Transverse colon (tissue), 4 donors: ENCODE results near the gene TLCD3A. TPM values are rescaled to one million over a fixed set of nuclear protein-coding genes. Genes with fewer than 3 reads are reported as not detected.

ENCODE experiments used
- DNase-seq: peaks from one replicate; pipeline ENCODE4 v3.0.0-alpha.2; 2019
- H3K27ac ChIP-seq, 4 donors: fragments of 200-600 bp; sonication (generic); 2 replicates each; pipeline ENCODE4 v1.5.1; 2016 to 2018; ENCODE audit warnings: inconsistent platforms in 4 of 4
- H3K27me3 ChIP-seq: fragments of 200-600 bp; sonication (generic); 2 replicates; pipeline ENCODE4 v1.5.1; 2017; ENCODE audit warnings: inconsistent platforms
- H3K36me3 ChIP-seq, 4 donors: fragments of 200-600 bp; sonication (generic); 2 replicates each; pipeline ENCODE4 v1.5.1; 2017 to 2019; ENCODE audit warnings: inconsistent platforms in 4 of 4
- H3K4me1 ChIP-seq, 4 donors: fragments of 200-600 bp; sonication (generic); 2 replicates each; pipeline ENCODE4 v1.5.1; 2017 to 2020; ENCODE audit warnings: inconsistent platforms in 4 of 4
- H3K4me3 ChIP-seq, 4 donors: fragments of 200-600 bp; sonication (generic); 1 replicate in 1 of 4; 2 replicates in 3 of 4; pipeline versions ENCODE4 v1.5.1 to v1.6.1; 2017 to 2019; ENCODE audit warnings: inconsistent platforms in 4 of 4
- H3K9me3 ChIP-seq, 2 donors: fragments of 200-600 bp; sonication (generic); 2 replicates each; pipeline ENCODE4 v1.5.1; 2017 to 2019; ENCODE audit warnings: inconsistent platforms in 2 of 2
- EP300 ChIP-seq: sonication (generic); formaldehyde crosslinking; IDR thresholded peaks from one replicate; pipeline ENCODE4 v1.6.1; 2017; ENCODE audit warnings: antibody characterized with exemption, low read depth
- POLR2A ChIP-seq: fragments of 450-650 bp; IDR thresholded peaks from one replicate; pipeline ENCODE4 v1.6.1; 2016; ENCODE audit warnings: antibody characterized with exemption, mild to moderate bottlenecking, moderate library complexity
- POLR2AphosphoS5 ChIP-seq, 3 donors: sonication (generic); formaldehyde crosslinking; IDR thresholded peaks; one replicate each; pipeline ENCODE4 v1.6.1; 2016; ENCODE audit warnings: antibody characterized with exemption in 3 of 3
- WGBS, 2 donors: methylation state at CpG; one replicate each; pipeline ENCODE4 v1.1.5; 2018; ENCODE audit warnings: low coverage in 1 of 2; 5-methylcytosine and 5-hydroxymethylcytosine counted together
- in situ Hi-C, 4 donors: fragments of 200-750 bp; cut with MboI; loops; one replicate each; pipeline versions ENCODE4 v1.15.0 to v1.15.1; 2017; ENCODE audit warnings: low sequenced_read_pairs in 3 of 4, low pct_ligation_motif_present in 1 of 4, low pct_unique_long_range_greater_than_20kb in 1 of 4
- intact Hi-C: fragments of 100-400 bp; cut with DNase I; formaldehyde crosslinking; loops from one replicate; pipeline ENCODE4 v1.15.1; 2023; ENCODE audit warnings: low total_unique reads
- total RNA-seq, 4 donors: library from RNA; depleted of rRNA; stranded (reverse); fragments of >200 nt; gene quantifications; one replicate each; pipeline ENCODE4 v1.1.0, GENCODE V29; 2016
- TF ChIP-seq, protein P1 (sequence below), 5 experiments: fragments of 200-600 bp in 3 of 5; fragments of 450-650 bp in 2 of 5; sonication (generic) in 3 of 5; IDR thresholded peaks; 1 replicate in 2 of 5; 2 replicates in 3 of 5; pipeline ENCODE4 v1.5.1; 2016 to 2017; ENCODE audit warnings: antibody characterized with exemption in 5 of 5, inconsistent platforms in 3 of 5, mild to moderate bottlenecking in 2 of 5, moderate library complexity in 1 of 5

TLCD3A gene
- total RNA-seq, 4 donors from 2014 or later = 3.2 to 6.4 (median 4.1) TPM

DNA sequence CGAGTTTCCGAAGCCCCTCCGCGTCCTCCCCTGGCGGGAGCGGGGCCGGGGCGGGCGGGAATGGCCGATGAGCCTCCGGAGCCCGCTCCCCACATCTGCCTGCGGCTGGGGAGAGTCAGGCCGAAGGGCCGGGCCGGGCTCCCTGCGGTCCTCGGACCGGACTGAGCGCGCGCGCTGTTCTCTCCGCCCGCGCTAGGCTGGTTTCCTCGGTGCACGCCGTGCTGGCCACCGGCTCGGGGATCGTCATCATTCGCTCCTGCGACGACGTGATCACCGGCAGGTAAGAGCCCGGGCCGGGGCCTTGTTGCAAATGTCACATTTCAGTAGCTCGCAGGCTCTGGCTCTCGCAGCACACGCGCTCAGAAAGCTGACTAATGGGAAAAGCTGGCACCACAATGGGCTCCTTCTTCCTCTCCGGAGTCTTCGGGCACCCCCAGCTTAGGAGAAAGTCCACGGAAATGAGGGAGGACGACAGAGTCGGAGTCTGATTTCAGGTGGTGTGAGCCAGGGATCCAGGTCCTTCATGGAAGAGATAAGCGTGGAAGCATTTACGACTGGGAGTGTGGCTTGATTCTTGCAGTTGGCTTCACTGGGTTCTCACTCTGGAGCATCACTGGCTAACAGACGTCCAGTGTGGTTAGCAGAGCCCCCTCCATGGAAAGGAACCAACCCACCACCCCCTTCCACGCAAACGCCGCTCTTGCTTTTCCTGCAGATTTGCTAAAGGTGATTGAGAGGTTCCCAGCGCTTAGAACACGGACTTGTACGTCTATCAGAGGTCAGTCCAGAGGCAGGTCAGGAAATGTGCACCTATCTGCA lies 715 bp downstream of the TLCD3A start:
- Histone ChIP-seq H3K36me3 (no peaks in the 10 kb centered on the region), H3K4me3 (peak overlapping the region; percentile 56 to 89 (median 82)), H3K27ac (peak overlapping the region; percentile 86 to 89 (median 88)), H3K4me1 (peaks cover 3 to 22% (median 13%) of the 10 kb centered on the region in 4 donors), H3K9me3 (no peaks in the 10 kb centered on the region), H3K27me3 (no peaks in the 10 kb centered on the region)
- in situ Hi-C loops = no loop called here
- intact Hi-C loops = no loop called here
- TF ChIP-seq POLR2AphosphoS5 (IDR thresholded peaks at IDR 0.05) = no peak
- no peak for TF ChIP-seq EP300
- TF ChIP-seq, protein P1, sequence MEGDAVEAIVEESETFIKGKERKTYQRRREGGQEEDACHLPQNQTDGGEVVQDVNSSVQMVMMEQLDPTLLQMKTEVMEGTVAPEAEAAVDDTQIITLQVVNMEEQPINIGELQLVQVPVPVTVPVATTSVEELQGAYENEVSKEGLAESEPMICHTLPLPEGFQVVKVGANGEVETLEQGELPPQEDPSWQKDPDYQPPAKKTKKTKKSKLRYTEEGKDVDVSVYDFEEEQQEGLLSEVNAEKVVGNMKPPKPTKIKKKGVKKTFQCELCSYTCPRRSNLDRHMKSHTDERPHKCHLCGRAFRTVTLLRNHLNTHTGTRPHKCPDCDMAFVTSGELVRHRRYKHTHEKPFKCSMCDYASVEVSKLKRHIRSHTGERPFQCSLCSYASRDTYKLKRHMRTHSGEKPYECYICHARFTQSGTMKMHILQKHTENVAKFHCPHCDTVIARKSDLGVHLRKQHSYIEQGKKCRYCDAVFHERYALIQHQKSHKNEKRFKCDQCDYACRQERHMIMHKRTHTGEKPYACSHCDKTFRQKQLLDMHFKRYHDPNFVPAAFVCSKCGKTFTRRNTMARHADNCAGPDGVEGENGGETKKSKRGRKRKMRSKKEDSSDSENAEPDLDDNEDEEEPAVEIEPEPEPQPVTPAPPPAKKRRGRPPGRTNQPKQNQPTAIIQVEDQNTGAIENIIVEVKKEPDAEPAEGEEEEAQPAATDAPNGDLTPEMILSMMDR (IDR thresholded peaks at IDR 0.05) = no peak
- TF ChIP-seq POLR2A = peak; percentile 25
- peak; percentile 49 for DNase-seq
- 10 to 40% methylated on average over 3 to 33 of the region's 57 CpGs for WGBS, 2 donors

DNA sequence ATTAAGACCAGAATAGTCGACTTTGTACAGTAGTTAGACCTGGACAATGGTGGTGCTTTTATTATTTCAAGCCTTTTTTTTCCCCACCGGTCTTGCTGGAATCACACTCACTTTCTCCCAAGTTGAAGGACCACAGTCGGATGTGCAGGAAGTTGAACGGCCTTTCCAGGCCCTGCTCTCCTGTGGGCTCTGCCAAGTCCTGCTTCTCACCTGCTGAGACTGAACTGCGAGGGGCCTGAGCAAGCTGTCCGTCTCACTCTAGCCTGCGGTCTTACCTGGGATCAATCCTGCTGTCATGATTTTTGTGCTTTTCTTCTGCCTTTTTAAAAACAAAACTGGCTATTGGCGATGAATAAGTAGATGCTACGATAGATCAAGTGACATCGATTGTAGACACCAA lies 1.3 kb downstream of the TLCD3A start:
- intact Hi-C loops = no loop called here
- Histone ChIP-seq H3K27me3 (no peaks in the 10 kb centered on the region), H3K4me1 (peaks cover 3 to 22% (median 13%) of the 10 kb centered on the region in 4 donors), H3K4me3 (peak overlapping the region in 1 of 4 donors; percentile 56), H3K9me3 (no peaks in the 10 kb centered on the region), H3K36me3 (no peaks in the 10 kb centered on the region), H3K27ac (peak overlapping the region in 1 of 4 donors; percentile 89)
- in situ Hi-C loops = no loop called here
- DNase-seq = no peak
- 72 to 85% methylated on average over 8 to 10 of the region's 10 CpGs for WGBS, 2 donors
- no peak for TF ChIP-seq POLR2AphosphoS5 (IDR thresholded peaks at IDR 0.05)
- no peak for TF ChIP-seq POLR2A
- TF ChIP-seq, protein P1 (IDR thresholded peaks at IDR 0.05) = no peak

DNA sequence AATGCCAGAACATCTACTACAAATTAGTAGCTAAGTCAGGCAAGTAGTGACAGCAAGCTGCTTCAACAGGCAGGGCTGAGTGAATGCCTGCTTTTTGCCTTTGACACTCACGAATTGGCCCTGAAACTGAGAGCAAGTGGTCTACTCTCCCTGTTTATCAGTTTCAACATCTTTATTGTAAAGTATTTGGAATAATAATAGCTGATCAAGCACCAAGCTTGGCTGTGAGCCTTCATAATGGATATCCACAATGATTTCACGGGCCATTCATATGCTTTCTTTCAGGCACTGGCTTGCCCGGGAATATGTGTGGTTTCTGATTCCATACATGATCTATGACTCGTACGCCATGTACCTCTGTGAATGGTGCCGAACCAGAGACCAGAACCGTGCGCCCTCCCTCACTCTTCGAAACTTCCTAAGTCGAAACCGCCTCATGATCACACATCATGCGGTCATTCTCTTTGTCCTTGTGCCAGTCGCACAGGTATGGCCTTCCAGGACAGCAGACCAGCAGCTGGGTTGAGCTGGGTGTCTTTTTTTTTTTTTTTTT lies 5.2 kb downstream of the TLCD3A start:
- Histone ChIP-seq H3K27me3 (no peaks in the 10 kb centered on the region), H3K4me1 (peaks cover 0 to 9% (median 9%) of the 10 kb centered on the region in 4 donors), H3K4me3 (no peak overlapping the region), H3K36me3 (no peaks in the 10 kb centered on the region), H3K9me3 (no peaks in the 10 kb centered on the region), H3K27ac (no peak overlapping the region)
- WGBS, 2 donors = 91 to 96% methylated on average over 4 to 13 of the region's 13 CpGs
- no peak for DNase-seq
- TF ChIP-seq, protein P1 (IDR thresholded peaks at IDR 0.05) = no peak
- TF ChIP-seq POLR2AphosphoS5 (IDR thresholded peaks at IDR 0.05) (no peak), POLR2A (no peak), EP300 (no peak)
- intact Hi-C loops (no loop called here), in situ Hi-C loops (no loop called here)

DNA sequence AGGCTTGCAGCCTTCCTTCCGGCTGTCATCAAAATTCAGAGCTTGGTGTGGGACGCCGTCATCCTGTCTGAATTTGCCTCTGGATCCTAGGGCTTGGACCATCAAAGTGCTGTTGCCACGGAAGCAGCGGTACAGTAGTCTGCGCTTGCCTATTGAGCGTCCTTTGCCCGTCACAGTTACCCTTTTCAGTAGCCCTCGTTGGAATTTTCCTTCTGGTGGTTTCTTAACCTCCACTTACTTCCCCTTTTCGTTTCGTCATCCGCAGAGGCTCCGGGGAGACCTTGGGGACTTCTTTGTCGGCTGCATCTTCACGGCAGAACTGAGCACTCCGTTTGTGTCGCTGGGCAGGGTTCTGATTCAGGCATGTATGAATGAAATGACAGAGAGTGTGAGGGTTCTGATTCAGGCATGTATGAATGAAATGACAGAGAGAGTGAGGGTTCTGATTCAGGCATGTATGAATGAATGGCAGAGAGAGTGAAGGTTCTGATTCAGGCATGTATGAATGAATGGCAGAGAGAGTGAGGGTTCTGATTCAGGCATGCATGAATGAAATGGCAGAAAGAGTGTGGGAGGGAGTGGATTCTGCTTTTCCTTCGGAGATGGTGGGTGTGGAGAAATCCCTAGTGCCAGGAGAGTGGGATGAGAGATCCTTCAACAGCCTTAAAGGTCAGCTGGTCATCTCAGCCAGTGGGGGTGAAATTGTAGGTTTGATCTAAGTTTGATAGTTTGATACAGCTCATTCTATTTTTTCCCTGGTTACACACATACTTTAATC lies 8.0 kb downstream of the TLCD3A start:
- H3K4me1 ChIP-seq = no peaks in the 10 kb centered on the region
- no peaks in the 10 kb centered on the region for H3K36me3 ChIP-seq
- in situ Hi-C loops (no loop called here), intact Hi-C loops (no loop called here)
- no peak overlapping the region for H3K4me3 ChIP-seq
- peak; percentile 28 for DNase-seq
- TF ChIP-seq, protein P1 (IDR thresholded peaks at IDR 0.05) = no peak
- H3K27ac ChIP-seq = no peak overlapping the region
- no peaks in the 10 kb centered on the region for H3K27me3 ChIP-seq
- 62 to 71% methylated on average over 6 to 18 of the region's 18 CpGs for WGBS, 2 donors
- H3K9me3 ChIP-seq = no peaks in the 10 kb centered on the region
